WTC11 (cell line): ENCODE results near the gene ADCY2.

Experiments used
- ATF1 ChIP-seq: sonication (generic); formaldehyde crosslinking; IDR thresholded peaks from 2 replicates; pipeline ENCODE4 v1.8.1; 2023; ENCODE audit warnings: mild to moderate bottlenecking, moderate library complexity, missing genetic modification reagents
- FOXJ3 ChIP-seq: sonication (generic); formaldehyde crosslinking; IDR thresholded peaks from 2 replicates; pipeline ENCODE4 v1.9.0; 2021; ENCODE audit warnings: missing genetic modification reagents, mild to moderate bottlenecking, borderline replicate concordance
- MAX ChIP-seq: sonication (generic); formaldehyde crosslinking; IDR thresholded peaks from 2 replicates; pipeline ENCODE4 v1.8.0; 2022; ENCODE audit warnings: mild to moderate bottlenecking, missing genetic modification reagents
- TEAD4 ChIP-seq: sonication (generic); formaldehyde crosslinking; IDR thresholded peaks from 2 replicates; pipeline ENCODE4 v1.8.0; 2022; ENCODE audit warnings: mild to moderate bottlenecking, missing genetic modification reagents
- TF ChIP-seq, protein P1 (sequence below): fragments of 200-600 bp; IDR thresholded peaks from 2 replicates; pipeline ENCODE4 v1.8.0; 2022; ENCODE audit warnings: antibody characterized with exemption
- TF ChIP-seq, protein P2 (sequence below): fragments of 250-450 bp; sonication (Bioruptor Pico); IDR thresholded peaks from 2 replicates; pipeline ENCODE4 v1.9.0; 2021; ENCODE audit warnings: mild to moderate bottlenecking, borderline replicate concordance
- TF ChIP-seq, protein P3 (sequence below): sonication (generic); formaldehyde crosslinking; IDR thresholded peaks from 2 replicates; pipeline ENCODE4 v1.8.1; 2022; ENCODE audit warnings: missing genetic modification reagents, borderline replicate concordance

DNA sequence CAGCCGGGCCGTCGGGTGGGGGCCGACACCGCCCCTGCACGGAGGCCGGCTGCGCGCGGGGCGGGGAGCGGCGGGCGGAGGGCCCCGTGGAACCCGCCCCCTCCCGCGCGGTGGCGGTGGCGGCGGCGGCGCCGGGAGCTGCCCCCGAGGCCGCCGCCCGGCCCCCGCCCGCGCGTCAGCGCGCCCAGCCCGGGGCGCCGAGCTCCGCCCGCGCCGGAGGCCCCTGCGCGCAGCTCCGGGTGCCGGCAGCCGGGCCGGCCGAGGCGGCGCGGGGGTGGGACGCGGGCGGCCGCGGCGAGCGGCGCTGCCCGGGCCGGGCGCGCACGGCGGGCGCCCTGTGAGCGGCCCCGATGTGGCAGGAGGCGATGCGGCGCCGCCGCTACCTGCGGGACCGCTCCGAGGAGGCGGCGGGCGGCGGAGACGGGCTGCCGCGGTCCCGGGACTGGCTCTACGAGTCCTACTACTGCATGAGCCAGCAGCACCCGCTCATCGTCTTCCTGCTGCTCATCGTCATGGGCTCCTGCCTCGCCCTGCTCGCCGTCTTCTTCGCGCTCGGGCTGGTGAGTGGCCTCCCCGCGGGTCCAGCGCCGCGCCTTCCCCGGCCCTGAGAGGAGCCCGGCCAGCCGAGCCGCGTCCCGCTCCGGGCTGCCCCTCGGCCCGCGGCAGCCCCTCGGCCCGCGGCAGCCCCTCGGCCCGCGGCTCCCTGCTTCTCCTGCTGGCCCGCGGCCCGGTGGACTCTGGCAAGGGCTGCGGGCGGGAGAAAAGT is at the start of gene ADCY2:
- TF ChIP-seq, protein P1, sequence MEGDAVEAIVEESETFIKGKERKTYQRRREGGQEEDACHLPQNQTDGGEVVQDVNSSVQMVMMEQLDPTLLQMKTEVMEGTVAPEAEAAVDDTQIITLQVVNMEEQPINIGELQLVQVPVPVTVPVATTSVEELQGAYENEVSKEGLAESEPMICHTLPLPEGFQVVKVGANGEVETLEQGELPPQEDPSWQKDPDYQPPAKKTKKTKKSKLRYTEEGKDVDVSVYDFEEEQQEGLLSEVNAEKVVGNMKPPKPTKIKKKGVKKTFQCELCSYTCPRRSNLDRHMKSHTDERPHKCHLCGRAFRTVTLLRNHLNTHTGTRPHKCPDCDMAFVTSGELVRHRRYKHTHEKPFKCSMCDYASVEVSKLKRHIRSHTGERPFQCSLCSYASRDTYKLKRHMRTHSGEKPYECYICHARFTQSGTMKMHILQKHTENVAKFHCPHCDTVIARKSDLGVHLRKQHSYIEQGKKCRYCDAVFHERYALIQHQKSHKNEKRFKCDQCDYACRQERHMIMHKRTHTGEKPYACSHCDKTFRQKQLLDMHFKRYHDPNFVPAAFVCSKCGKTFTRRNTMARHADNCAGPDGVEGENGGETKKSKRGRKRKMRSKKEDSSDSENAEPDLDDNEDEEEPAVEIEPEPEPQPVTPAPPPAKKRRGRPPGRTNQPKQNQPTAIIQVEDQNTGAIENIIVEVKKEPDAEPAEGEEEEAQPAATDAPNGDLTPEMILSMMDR: no peak
- TF ChIP-seq ATF1 (CRISPR knock-in tag) (no peak), MAX (CRISPR knock-in tag) (no peak), FOXJ3 (no peak), TEAD4 (CRISPR knock-in tag) (no peak)
- TF ChIP-seq, protein P2, sequence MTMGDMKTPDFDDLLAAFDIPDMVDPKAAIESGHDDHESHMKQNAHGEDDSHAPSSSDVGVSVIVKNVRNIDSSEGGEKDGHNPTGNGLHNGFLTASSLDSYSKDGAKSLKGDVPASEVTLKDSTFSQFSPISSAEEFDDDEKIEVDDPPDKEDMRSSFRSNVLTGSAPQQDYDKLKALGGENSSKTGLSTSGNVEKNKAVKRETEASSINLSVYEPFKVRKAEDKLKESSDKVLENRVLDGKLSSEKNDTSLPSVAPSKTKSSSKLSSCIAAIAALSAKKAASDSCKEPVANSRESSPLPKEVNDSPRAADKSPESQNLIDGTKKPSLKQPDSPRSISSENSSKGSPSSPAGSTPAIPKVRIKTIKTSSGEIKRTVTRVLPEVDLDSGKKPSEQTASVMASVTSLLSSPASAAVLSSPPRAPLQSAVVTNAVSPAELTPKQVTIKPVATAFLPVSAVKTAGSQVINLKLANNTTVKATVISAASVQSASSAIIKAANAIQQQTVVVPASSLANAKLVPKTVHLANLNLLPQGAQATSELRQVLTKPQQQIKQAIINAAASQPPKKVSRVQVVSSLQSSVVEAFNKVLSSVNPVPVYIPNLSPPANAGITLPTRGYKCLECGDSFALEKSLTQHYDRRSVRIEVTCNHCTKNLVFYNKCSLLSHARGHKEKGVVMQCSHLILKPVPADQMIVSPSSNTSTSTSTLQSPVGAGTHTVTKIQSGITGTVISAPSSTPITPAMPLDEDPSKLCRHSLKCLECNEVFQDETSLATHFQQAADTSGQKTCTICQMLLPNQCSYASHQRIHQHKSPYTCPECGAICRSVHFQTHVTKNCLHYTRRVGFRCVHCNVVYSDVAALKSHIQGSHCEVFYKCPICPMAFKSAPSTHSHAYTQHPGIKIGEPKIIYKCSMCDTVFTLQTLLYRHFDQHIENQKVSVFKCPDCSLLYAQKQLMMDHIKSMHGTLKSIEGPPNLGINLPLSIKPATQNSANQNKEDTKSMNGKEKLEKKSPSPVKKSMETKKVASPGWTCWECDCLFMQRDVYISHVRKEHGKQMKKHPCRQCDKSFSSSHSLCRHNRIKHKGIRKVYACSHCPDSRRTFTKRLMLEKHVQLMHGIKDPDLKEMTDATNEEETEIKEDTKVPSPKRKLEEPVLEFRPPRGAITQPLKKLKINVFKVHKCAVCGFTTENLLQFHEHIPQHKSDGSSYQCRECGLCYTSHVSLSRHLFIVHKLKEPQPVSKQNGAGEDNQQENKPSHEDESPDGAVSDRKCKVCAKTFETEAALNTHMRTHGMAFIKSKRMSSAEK (CRISPR knock-in tag): no peak
- TF ChIP-seq, protein P3, sequence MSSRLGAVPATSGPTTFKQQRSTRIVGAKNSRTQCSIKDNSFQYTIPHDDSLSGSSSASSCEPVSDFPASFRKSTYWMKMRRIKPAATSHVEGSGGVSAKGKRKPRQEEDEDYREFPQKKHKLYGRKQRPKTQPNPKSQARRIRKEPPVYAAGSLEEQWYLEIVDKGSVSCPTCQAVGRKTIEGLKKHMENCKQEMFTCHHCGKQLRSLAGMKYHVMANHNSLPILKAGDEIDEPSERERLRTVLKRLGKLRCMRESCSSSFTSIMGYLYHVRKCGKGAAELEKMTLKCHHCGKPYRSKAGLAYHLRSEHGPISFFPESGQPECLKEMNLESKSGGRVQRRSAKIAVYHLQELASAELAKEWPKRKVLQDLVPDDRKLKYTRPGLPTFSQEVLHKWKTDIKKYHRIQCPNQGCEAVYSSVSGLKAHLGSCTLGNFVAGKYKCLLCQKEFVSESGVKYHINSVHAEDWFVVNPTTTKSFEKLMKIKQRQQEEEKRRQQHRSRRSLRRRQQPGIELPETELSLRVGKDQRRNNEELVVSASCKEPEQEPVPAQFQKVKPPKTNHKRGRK: no peak
